DMS53 treated with DMSO at 0.1 percent for 48 hours (cell line): Measurements from ENCODE around the gene ALS2.
"Not testable (repeated sequence)": the region's sequence is repeated elsewhere in the genome, so short reads cannot be mapped to it uniquely, and the experiment has no call there.

Experiments used
- DNase-seq: peaks from one replicate; lab custom pipeline; 2025; ENCODE audit not compliant: unreplicated experiment; lab: John Stamatoyannopoulos, UW

ALS2 gene

DNA sequence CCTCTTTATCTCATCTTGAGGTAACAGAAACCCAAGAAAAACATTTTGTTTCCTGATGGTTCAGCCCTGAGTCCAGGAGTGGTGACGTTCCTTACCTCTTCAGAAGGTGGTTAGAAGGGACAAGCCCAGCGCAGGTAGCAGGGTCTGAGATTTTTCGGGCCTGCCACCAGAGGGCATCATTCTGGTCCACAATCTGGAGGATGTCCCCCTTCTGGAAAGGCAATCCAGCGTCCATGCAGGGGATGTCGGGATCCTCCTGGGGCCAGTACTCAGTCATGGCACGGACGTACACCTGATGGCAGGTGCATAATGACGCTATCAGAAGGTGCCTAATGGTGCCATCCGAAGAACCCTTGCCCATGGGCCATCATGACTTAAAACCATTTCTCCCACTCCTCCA lies 100.0 kb downstream of the ALS2 start:
- peak; percentile 14 for DNase-seq

DNA sequence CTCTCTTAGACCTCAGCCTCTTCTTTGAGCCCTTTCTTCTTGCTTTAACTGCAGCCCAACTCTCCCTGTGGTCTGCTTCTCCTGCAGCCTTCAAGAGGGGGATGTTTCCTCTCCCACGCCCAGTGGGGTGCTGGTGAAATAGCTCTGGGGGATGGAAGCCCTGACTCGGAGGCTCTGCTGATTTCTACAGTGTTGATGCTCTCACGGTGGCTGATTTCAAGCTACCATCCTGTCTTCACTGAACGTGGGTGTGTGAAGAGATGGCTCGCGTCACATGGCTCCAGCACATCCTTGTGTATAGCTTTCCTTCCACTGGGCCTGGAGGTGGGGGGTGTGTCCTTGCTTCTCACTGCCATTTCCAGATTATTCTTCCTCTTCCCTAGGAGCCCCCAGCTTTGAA lies 102.3 kb downstream of the ALS2 start:
- no peak for DNase-seq

DNA sequence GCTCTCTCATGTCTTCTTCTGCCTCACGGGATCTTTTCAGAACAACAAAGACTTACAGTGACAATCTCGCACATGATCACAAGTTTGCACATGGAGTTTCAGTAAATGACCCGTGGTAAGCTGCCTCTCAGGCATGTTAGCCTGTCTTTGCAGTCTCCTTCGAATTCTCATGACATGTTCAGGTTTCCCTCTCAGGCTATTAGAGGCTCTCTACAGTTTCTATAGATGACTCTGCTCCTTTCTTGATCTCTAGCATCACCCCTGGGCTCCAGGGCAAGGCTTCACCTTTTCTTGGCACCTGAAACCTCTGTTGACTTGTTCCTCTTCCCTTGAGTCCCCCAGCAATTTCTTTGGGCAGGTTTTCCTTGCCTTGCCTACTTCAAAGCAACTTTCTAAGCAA lies 105.3 kb downstream of the ALS2 start:
- DNase-seq, result no peak

DNA sequence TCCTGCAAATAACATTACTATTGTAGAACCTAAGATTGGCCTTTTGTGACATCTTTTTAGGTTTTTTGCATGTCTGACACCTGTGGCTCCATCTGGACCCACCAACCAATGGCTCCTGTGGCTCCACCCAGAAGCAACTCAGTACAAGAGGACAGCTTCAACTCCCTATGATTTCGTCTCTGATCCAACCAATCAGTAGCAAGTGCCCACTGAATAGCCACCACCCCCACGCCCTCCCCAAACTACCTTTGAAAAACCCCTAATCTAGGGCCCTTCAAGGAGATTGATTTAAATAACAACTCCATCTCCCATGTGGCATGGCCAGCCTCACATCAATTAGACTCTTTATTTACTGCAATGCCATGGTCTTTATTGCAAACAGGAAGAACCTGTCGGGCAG lies 105.9 kb downstream of the ALS2 start:
- no peak for DNase-seq

DNA sequence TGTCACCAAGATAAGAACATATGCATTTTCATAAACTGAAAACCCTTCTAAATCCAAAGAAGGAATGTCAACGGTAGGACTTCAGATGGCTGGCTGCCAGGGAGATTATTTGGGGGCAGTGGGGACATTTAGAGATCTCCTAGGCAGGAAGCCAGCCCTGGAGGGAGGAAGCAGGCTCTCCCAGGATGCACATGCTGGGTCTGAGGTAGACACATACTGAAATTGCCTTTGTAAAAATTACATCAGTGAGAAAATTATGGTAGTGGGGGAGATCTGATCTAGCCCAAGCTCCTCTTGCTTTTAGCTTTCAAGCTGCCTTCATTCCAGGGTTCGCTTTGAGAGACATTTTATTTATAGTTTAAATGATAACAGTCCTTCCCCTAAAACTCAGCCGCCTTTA lies 106.4 kb downstream of the ALS2 start:
- no peak for DNase-seq

DNA sequence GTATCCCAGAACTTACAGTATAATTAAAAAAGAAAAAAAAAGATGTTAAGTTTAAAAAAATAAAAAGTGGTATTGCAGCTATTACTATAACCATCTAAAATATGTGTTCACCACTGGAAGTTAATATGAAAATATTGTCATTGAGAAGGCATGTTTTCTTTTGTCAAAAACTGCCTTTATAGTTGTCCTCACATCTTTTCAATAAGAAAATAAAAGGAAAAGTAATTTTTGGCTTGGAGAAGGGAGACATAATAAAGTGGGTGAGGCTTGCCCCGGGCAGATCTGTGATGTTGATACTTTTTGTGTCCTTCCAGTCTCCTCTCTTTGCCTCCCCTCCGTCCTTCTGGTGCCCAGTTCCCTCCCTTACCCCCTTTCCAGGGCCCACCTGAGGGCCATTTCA lies 107.2 kb downstream of the ALS2 start:
- no peak for DNase-seq

DNA sequence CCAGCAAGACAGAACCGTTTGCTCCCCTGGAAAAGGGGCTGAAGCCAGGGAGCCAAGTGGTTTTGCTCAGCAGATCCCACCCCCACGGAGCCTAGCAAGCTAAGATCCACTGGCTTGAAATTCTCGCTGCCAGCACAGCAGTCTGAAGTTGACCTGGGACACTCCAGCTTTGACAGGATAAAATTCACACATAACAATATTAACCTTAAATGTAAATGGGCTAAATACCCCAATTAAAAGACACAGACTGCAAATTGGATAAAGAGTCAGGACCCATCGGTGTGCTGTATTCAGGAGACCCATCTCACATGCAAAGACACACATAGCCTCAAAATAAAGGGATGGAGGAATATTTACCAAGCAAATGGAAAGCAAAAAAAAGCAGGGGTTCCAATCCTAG lies 109.5 kb downstream of the ALS2 start:
- DNase-seq, result not testable (repeated sequence)

DNA sequence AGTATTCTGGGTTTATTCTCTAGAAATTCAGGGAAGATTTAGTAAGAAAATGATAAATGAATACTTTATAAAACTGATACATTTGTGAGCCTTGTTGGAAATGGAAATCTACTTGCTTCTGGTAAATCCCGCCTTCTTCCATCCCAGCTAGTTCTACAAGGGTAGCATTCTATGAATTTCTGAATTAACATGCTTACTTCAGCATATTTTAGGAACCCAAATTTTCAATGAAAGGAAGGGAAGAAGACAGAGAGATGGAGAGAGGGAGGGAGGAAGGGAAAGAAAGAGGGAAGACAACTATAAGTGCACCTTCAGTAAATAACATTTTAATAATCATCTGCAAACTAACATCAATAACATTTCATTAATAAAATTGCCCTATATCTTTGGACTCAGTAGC lies 110.9 kb downstream of the ALS2 start:
- DNase-seq, result no peak

DNA sequence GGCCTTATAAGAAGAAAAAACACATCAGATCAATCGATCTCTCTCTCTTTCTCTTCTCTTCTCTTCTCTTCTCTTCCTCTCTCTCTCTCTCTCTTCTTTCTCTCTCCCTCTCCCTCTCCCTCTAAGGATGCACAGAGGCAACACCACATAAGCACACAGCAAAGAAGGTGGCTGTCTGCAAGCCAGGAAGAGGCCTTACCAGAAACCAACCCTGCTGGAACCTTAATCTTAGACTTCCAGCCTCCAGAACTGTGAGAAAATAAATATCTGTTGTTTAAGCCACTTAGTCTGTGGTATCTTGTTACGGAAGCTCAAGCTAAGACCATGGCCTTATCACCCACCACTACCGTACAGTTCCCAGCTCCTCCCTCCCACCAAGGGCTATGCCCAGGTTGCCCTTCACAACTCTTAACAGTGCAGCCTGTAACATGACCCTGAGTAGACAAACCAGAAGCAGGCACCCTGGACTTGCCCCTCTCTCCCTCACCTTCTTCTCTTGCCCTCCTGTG lies 112.3 kb downstream of the ALS2 start:
- DNase-seq, result no peak

DNA sequence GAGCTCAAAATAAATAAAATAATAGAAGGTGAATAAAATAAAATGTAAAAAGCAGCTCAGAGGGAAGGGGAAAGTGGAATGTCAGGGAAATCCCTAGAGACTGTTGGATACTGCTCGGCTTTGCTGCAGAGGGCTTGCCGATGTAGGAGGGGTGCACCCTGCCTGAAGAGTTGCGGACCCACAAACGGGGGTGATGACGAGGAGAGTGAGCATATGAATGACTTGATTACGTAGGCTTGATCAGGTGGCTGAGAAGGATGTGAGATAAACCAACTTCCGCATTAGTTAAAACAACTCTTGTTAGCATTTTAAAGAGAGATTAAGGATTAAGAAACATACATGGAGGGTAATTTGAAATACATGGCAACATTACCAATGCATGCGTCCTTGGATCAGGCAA lies 116.4 kb downstream of the ALS2 start:
- DNase-seq, result no peak

DNA sequence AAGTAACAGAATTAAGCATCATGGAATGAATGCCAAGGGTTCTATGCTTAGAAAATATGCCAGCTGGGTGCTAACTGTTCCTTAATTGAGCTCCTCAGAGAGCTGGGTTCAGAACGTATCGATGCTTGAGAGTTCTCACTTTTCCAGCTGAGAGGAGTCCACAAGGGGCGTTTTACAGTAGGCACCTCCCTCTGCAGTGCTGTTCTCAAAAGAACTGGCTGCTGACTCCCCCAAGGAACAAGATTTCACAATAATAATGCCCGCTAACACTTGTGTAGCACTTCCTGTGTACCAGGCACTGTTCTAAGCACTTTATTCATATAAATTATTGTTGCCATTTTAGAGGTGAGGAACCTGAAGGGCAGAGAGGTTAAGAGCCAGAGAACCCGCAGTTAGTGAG lies 119.4 kb downstream of the ALS2 start:
- no peak for DNase-seq

DNA sequence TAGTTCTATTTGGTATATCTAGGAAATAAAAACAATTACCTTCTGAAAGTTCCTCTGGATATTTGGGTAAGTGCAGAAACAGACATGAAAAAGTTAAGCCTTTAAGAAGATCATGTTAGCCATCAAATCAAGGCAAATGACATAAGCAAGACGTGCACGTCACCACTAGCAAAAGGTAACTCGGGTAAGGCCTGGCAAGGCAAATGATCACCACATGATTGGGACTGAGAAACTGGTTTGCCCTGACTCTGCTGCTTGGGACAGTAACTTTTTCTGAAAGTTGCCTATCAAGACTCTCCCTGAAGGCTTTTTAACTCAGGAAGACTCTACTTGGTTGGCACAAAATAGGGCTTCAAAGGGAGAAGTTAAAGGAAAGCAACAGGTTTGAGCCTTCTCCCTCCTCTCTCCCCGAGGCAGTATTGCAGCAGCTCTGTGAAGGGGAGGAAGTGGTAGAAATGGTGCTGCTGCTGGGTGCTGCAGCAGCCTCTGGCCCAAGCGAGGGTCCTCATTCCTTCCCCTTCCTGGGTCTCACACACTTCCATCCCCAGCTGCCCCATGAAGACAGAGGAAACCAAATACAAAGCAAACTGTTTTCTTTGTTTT lies 120.3 kb downstream of the ALS2 start:
- no peak for DNase-seq

DNA sequence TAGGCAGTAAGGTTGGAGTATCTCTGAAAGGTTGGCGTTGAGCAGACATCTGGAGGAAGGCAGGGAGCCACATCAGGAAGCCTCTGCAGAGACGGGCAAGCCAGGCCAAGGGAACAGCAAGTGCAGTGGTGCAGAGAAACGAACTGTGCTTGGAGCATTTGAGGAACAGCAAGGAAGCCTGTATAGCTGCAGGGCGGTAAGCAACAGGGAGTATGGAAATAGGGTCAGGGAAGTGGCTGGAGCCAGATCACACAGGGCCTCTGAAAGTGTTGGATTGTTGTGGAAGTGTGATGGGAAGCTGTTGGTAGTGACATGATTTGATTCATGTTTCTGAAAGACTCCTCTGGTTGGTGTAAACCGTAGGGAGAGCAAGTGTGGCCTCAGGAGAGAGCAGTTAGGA lies 124.0 kb downstream of the ALS2 start:
- DNase-seq, result no peak

DNA sequence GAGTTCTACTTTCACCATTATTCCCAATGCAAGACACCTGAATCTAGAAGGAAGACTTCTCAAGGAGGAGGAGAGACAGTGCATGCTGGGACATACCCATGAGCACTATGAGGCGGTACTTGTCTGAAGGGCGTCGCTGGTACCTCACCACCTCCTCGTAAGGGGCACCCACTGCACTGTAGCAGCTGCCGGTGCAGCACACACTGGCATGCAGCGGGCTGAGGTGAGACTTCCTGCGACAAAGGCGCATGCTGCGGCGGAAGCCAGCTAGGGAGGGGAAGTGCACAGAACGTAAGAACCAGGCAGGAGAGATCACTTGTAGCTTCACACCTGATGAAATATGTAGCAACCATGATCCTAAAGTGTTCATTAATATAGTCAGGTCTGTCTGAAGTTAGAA lies 124.6 kb downstream of the ALS2 start:
- DNase-seq, result no peak

DNA sequence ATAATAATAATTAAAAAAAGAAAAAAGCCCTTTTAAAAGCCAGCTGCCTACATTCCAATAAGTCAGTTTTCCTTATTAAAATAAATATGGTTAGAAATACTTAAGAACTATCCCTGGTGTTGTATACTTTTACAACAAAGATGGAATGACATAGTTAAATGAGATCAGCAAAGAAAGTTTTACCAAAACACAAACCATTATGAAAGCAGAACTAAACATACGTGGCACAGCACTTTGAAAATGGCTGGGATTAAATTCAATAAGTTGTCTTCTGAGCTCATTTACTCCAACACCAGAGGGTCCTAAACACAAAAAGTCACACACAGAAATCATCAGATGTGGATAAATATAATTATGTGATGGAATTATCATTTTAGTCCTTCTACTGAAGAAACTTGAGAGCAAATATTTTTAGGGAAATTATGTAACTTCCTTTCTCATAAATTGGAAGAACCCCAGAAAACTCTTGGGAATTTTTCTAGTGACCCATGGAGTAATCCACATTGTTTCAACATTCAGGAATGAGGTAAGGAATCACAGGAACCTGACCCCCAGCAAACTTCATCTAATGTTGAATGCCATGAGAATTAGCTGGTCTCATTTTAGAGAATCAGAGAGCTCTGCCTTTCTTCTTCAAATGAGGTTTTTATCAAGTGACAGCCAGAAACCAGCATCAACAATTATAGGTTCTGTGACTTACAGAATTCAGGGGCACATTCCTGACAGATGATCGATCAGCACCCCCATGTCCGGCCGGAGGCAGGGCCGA lies 125.9 kb downstream of the ALS2 start:
- no peak for DNase-seq

DNA sequence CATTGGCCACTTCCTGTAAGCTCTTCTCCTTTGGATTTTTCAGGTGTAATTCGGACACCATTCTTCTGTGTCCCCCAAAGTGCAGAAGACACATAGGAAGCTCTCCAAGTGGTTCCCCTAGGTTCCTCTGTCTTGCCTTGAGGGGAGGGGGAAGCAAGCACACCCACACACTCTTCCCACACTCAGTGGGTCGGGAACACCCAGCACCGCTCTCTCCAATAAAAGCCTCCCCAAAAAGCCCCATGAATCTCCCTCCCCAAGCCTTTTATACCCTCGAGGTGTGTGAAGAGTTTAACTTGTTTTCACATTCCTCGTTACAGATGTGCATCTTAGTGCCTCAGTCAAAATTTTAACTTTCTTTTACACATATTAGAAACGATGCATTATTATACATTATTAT lies 127.5 kb downstream of the ALS2 start:
- no peak for DNase-seq
